Glutamatergic neuron (in vitro differentiated cells): ENCODE data around the gene ERMARD. TPM values are rescaled to one million over a fixed set of nuclear protein-coding genes. Genes with fewer than 3 reads are reported as not detected.
A peak's percentile ranks its signal among the peaks of the same experiment; 100 is the strongest.

Experiments used
- DNase-seq: peaks from one replicate; pipeline ENCODE4 v3.0.0; 2022
- H3K27ac Mint-ChIP-seq: one replicate; pipeline ENCODE4 v1.8.0; 2020; ENCODE audit warnings: mild to moderate bottlenecking, mixed read lengths, inconsistent platforms; ENCODE audit not compliant: unreplicated experiment
- H3K27me3 Mint-ChIP-seq: one replicate; pipeline ENCODE4 v1.8.0; 2020; ENCODE audit warnings: mild to moderate bottlenecking, moderate library complexity, mixed read lengths, inconsistent platforms; ENCODE audit not compliant: unreplicated experiment
- H3K36me3 Mint-ChIP-seq: one replicate; pipeline ENCODE4 v1.8.0; 2020; ENCODE audit warnings: mild to moderate bottlenecking, mixed read lengths, inconsistent platforms; ENCODE audit not compliant: unreplicated experiment
- H3K4me1 Mint-ChIP-seq: one replicate; pipeline ENCODE4 v1.8.0; 2020; ENCODE audit warnings: mild to moderate bottlenecking, low read depth, mixed read lengths, inconsistent platforms; ENCODE audit not compliant: unreplicated experiment
- H3K4me3 Mint-ChIP-seq: one replicate; pipeline ENCODE4 v1.8.0; 2020; ENCODE audit warnings: mild to moderate bottlenecking, mixed read lengths, inconsistent platforms; ENCODE audit not compliant: unreplicated experiment
- H3K9me3 Mint-ChIP-seq: one replicate; pipeline ENCODE4 v1.8.0; 2020; ENCODE audit warnings: mild to moderate bottlenecking, moderate library complexity, mixed read lengths, inconsistent platforms; ENCODE audit not compliant: unreplicated experiment
- total RNA-seq: library from RNA; stranded (reverse); fragmentation: NEBNext Ultra II Directional; extraction: Animal tissue kit (Norgen Biotek cat#: 25700); gene quantifications from one replicate; pipeline ENCODE4 v1.2.1, GENCODE V29; 2021; ENCODE audit not compliant: unreplicated experiment
- TF ChIP-seq, protein P1 (sequence below): fragments of 200-600 bp; sonication (generic); IDR thresholded peaks from one replicate; pipeline ENCODE4 v1.5.0; 2021; ENCODE audit not compliant: partially characterized antibody, unreplicated experiment

The ERMARD gene
- total RNA-seq, 1 donor from 2014 or later = 15.2 TPM

DNA sequence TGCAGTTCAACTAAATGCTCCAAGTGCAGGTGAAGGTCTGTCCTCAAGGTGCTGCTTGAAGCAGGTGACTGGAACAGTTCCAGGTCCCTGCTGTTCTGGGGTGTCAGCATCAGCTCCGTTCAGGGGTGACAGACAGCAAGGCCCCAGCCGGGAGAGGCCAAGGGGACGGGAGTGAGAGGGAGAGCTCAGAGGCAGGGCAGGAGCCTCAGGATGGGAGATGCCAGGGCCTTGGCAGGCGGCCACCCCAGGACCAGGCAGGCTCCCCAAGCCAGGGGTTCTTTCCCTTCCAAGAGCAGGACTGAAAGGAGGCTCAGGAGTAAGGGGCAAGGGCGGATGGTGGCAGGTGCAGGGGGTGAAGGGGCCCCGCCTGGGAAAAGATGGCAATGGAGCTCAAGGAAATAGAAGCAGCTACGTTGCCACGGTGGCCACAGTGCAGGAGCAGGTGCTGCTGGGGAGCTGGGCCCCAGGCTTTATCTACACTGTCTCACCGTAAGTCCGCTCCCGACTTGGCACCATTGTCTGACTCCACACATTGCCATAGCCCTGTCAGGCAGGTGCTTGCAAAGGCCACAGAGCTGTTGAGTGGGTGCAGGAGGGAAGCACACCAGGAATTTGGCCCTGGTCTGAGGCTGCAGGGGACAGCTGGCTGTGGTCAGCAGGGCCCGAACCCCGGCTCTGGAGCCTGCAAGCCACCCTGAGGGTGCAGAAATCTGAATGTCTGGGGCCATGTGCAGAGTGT, 43.1 kb downstream of the ERMARD start:
- H3K27ac Mint-ChIP-seq = no peak overlapping the region
- no peak for DNase-seq

DNA sequence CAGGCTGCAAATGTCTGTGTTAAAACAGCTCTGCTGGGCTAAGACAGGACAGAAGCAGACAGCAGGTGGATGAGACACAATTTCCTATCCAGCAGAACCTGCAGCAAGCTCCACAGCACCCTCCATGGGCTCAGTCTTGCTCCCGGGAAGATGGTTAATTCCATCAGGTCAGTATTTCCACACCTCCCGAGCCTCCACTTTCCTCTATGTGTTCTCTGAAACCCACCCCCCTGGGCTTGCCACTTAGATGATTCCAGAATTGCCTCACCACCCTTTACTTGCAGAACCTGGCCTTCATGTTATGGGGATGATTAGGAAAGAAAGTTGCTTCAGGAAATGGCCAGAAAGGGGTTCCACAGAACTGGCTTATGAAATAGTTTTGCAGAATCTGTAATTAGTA, 43.8 kb downstream of the ERMARD start:
- TF ChIP-seq, protein P1, sequence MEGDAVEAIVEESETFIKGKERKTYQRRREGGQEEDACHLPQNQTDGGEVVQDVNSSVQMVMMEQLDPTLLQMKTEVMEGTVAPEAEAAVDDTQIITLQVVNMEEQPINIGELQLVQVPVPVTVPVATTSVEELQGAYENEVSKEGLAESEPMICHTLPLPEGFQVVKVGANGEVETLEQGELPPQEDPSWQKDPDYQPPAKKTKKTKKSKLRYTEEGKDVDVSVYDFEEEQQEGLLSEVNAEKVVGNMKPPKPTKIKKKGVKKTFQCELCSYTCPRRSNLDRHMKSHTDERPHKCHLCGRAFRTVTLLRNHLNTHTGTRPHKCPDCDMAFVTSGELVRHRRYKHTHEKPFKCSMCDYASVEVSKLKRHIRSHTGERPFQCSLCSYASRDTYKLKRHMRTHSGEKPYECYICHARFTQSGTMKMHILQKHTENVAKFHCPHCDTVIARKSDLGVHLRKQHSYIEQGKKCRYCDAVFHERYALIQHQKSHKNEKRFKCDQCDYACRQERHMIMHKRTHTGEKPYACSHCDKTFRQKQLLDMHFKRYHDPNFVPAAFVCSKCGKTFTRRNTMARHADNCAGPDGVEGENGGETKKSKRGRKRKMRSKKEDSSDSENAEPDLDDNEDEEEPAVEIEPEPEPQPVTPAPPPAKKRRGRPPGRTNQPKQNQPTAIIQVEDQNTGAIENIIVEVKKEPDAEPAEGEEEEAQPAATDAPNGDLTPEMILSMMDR = no peak
- Mint-ChIP-seq H3K27ac (no peak overlapping the region), H3K36me3 (peaks cover 5% of the 10 kb centered on the region), H3K4me3 (no peak overlapping the region), H3K4me1 (peaks cover 24% of the 10 kb centered on the region), H3K27me3 (peaks cover 7% of the 10 kb centered on the region), H3K9me3 (peaks cover 6% of the 10 kb centered on the region)
- DNase-seq = no peak

More for the DNA sequence above, 43.1 kb downstream of the ERMARD start:
- Mint-ChIP-seq H3K4me1 (peaks cover 20% of the 10 kb centered on the region), H3K36me3 (peaks cover 5% of the 10 kb centered on the region), H3K27me3 (peaks cover 7% of the 10 kb centered on the region), H3K4me3 (no peak overlapping the region), H3K9me3 (peaks cover 6% of the 10 kb centered on the region)
- TF ChIP-seq, protein P1 = no peak

DNA sequence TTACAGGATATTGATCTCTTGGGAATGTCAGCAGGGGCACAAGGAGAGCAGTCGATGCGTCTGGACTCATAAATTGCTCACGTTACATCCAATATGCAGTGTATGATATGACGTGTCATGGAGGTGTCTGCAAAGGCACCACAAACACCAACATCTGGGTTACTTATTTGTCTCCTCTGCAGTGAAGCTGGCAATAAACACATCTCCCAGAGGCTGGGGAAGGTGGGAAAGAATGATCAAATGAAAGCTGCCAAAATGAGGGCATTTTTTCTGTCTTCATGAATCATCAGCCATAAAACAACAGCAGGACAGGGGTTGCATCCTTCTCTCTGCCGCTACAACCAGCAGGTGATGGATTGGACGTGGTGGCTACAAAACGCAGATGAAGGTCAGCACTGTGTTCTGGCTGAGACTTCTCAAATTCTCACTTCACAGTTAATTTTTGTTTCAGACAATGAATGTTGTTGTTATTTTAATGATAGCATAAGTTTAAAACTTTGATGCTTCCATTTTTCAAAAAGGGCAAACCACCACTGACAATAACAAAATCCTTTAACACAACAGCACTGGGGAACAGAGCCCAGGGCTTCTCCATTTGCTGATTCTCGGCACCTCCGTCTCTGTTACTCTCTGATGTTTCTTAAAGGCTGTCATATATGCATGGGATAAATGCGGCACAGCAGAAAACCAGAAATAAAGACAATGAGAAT, 47.5 kb downstream of the ERMARD start:
- Mint-ChIP-seq H3K4me1 (peaks cover 23% of the 10 kb centered on the region), H3K36me3 (peaks cover 11% of the 10 kb centered on the region), H3K9me3 (peaks cover 10% of the 10 kb centered on the region), H3K4me3 (peak overlapping the region; percentile 24), H3K27ac (no peak overlapping the region), H3K27me3 (peaks cover 4% of the 10 kb centered on the region)
- no peak for DNase-seq
- TF ChIP-seq, protein P1 = no peak

DNA sequence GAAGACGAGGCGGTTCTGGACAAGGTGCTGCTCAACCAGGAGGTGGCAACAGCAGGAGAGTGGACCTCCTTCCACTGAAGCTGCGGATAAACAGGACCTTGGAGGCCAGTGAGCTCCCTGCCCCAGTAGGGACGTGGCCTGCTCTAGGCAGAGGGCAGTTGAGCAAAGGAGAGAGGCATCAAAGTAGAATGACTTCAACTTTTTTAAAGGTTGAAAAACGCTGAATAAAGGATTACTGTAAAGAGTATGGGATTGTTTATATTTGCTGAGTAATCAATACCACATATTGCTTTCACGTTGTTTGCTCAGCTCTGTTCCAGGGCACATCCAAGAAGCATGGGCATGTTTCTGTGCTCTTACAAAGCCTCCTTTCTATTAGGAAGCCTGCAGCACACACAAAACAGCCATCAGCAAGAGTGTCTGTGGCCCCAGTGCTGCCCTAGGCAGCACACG, 48.1 kb downstream of the ERMARD start:
- TF ChIP-seq, protein P1 = no peak
- no peak overlapping the region for H3K4me3 Mint-ChIP-seq
- H3K9me3 Mint-ChIP-seq = peaks cover 13% of the 10 kb centered on the region
- H3K27ac Mint-ChIP-seq = no peak overlapping the region
- DNase-seq = no peak
- H3K36me3 Mint-ChIP-seq = peaks cover 15% of the 10 kb centered on the region
- H3K27me3 Mint-ChIP-seq = peaks cover 6% of the 10 kb centered on the region
- peaks cover 23% of the 10 kb centered on the region for H3K4me1 Mint-ChIP-seq

DNA sequence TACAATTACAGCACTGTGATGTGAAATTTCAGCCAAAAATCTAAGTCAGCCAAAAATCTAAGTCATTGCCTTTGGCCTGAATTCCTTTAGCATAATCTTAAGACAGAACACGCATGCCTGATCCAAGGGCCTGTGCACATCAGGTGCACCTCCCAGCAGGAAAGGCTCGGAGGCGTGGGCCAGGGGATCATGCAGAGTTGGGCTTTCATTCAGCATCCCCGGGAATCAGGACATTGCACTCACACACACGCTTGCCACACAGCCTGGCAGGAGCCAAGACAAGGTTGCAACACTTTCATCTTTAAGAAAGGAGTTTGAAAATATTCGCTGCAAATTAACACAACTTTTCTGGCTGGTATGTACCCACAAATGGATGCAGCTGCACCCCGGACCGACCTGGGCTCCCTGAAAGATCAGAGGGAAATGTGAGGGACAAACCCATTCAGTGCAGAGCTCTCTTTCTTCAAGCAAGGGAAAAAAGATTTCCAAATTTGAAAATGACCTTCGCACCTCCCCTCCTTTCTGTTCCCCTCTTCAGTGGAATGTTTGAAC, 48.8 kb downstream of the ERMARD start:
- no peak for DNase-seq
- H3K27ac Mint-ChIP-seq = no peak overlapping the region

More for the DNA sequence above, 48.8 kb downstream of the ERMARD start:
- Mint-ChIP-seq H3K4me3 (peak overlapping the region; percentile 2), H3K27me3 (peaks cover 10% of the 10 kb centered on the region), H3K4me1 (peaks cover 23% of the 10 kb centered on the region), H3K36me3 (peaks cover 21% of the 10 kb centered on the region), H3K9me3 (peaks cover 17% of the 10 kb centered on the region)
- TF ChIP-seq, protein P1 = no peak
